BJ (cell line): ENCODE data around the gene REELD1. TPM values are rescaled to one million over a fixed set of nuclear protein-coding genes. Genes with fewer than 3 reads are reported as not detected.

Experiments used
- CTCF ChIA-PET: fragments of 350-600 bp; formaldehyde crosslinking; extraction: SDS; loops from one replicate; lab custom pipeline; 2021; ENCODE audit warnings: antibody characterized with exemption, inconsistent platforms; lab: Yijun Ruan, JAX
- POLR2A ChIA-PET: fragments of 300-600 bp; sonication (Branson Sonifier 250); formaldehyde crosslinking; extraction: SDS; loops from one replicate; lab custom pipeline; 2021; ENCODE audit warnings: antibody characterized with exemption; lab: Charles Lee
- DNase-seq: peaks from one replicate; pipeline ENCODE4 v3.0.0-alpha.2; 2011; ENCODE audit warnings: low read depth
- H3K27me3 ChIP-seq: 2 replicates; pipeline ENCODE4 v1.6.0; 2011; ENCODE audit warnings: low read length; ENCODE audit not compliant: control insufficient read depth, insufficient read depth
- H3K36me3 ChIP-seq: 2 replicates; pipeline ENCODE4 v1.5.1; 2011; ENCODE audit warnings: low read length; ENCODE audit not compliant: control insufficient read depth, insufficient read depth
- H3K4me3 ChIP-seq: 2 replicates; pipeline ENCODE4 v1.5.1; 2011; ENCODE audit warnings: low read depth, mild to moderate bottlenecking, control low read depth, low read length
- polyA plus RNA-seq: library from polyadenylated mRNA; depleted of rRNA; stranded (reverse); fragments of >200 nt; gene quantifications from 2 replicates; pipeline ENCODE4 v1.2.3, GENCODE V29; 2011
- TF ChIP-seq, protein P1 (sequence below): IDR thresholded peaks from 2 replicates; pipeline ENCODE4 v1.5.1; 2011; ENCODE audit warnings: low read depth, mild to moderate bottlenecking, control low read depth, inconsistent platforms, low read length, moderate library complexity; ENCODE audit not compliant: insufficient read depth

REELD1 gene
- polyA plus RNA-seq, 1 experiment = not detected

DNA sequence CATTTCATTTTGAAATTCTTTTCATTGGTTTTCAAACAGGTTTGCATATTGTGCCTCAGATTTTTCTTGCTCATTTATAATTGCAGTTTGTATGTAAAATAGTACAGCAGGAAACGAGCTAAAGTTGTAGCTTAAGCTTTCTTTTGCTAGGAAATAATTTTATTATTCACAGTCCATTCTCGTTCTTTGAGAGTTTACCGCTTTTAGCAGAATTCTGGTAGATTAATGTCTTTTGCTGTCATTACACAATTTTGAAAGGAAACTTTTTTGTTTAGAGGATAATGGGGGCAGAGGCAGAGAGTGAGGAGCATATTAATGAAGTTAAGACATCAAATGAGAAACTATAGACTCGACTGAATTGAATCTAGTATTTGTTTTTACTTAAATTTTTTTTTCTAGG is 28.3 kb upstream of the REELD1 start:
- POLR2A ChIA-PET = no interaction called here

DNA sequence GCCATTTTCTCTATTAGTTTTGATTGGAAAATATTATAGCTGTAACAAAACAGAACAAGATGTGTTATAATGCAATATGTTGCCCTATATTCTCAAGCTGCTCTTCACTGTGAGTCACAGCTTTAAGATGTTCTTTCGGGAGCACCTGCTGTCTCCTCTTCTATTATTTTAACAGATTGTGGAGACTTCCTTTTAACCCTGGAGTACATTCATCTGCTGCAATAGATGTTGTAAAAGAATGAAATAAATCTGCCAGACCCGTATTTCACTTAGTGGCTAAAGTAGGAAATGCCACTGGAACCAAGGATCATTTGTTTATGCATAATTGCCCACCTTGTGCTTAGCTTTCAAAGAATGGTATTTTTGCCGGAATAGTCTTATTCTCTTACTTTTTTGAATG is 27.7 kb upstream of the REELD1 start:
- TF ChIP-seq, protein P1, sequence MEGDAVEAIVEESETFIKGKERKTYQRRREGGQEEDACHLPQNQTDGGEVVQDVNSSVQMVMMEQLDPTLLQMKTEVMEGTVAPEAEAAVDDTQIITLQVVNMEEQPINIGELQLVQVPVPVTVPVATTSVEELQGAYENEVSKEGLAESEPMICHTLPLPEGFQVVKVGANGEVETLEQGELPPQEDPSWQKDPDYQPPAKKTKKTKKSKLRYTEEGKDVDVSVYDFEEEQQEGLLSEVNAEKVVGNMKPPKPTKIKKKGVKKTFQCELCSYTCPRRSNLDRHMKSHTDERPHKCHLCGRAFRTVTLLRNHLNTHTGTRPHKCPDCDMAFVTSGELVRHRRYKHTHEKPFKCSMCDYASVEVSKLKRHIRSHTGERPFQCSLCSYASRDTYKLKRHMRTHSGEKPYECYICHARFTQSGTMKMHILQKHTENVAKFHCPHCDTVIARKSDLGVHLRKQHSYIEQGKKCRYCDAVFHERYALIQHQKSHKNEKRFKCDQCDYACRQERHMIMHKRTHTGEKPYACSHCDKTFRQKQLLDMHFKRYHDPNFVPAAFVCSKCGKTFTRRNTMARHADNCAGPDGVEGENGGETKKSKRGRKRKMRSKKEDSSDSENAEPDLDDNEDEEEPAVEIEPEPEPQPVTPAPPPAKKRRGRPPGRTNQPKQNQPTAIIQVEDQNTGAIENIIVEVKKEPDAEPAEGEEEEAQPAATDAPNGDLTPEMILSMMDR = no peak
- no peak for DNase-seq
- POLR2A ChIA-PET = no interaction called here
- CTCF ChIA-PET = interaction anchor here (0.9 kb wide), 1 partner anchor 9 kb away, joined by 3 read pairs; no protein-coding TSS in a partner anchor
- no peaks in the 10 kb centered on the region for H3K27me3 ChIP-seq
- H3K36me3 ChIP-seq = peaks cover 7% of the 10 kb centered on the region
- H3K4me3 ChIP-seq = no peak overlapping the region

More for the DNA sequence above, 28.3 kb upstream of the REELD1 start:
- Histone ChIP-seq H3K36me3 (peaks cover 7% of the 10 kb centered on the region), H3K4me3 (no peak overlapping the region), H3K27me3 (no peaks in the 10 kb centered on the region)
- no peak for DNase-seq
- CTCF ChIA-PET = interaction anchor here (0.9 kb wide), 1 partner anchor 9 kb away, joined by 3 read pairs; no protein-coding TSS in a partner anchor
- TF ChIP-seq, protein P1 = no peak

DNA sequence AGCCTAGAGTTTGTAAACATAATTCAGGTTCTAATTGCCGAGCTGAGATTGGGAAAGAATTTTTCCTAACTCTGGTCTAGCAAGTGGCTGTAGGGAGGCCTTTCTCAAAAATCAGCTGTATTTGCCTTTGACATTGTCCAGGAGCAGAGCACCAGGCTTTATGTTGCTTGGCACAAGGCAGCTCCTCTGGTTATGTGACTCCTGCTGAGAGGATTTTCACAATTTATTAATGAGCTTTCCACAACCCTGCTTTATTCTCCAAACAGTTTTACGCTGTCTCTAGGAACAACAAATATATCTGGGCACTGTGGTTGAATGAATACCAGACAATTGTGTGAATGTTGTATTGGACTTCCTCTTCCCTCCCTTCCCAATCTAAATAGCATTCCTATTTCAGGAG is 23.9 kb upstream of the REELD1 start:
- POLR2A ChIA-PET = no interaction called here
- no peaks in the 10 kb centered on the region for H3K27me3 ChIP-seq
- DNase-seq = no peak
- CTCF ChIA-PET = no interaction called here
- peaks cover 4% of the 10 kb centered on the region for H3K36me3 ChIP-seq
- TF ChIP-seq, protein P1 = no peak
- H3K4me3 ChIP-seq = no peak overlapping the region

DNA sequence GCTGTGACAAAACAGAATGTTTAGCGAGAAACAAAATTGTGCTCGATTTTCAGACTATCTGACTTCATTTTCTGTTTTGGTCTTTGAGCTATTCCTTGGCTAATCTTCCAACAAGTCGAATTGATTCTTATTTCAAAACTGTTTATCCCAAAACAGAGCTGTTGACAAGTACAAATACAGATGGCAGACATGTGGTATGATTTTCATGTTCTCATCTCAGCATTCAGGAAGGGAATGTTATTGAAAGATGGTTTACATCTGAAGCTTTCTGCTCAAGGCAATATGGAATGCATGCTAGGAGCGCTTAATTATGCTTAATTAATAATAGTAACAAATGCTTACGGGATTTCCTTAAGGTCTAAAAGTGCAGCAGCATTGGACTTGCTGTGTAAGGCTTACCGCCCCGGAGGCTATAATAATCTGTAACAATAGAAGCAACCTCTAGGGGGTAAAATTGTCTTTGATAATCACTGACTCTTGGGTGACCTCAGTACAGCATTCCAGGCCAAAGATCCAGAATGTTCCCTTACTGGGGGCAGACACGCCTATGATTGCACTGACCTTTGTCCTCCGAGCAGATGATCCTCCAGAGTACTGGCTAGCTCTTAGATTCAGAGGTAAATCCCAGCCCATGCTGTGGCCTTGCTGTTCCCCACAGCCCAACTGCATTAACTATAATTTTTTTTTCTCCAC is 22.4 kb upstream of the REELD1 start:
- ChIA-PET CTCF (interaction anchor here (0.5 to 1.7 kb wide), 2 partner anchors 11 to 889 kb away, joined by 3 to 7 read pairs; no protein-coding TSS in a partner anchor), POLR2A (no interaction called here)
- Histone ChIP-seq H3K36me3 (peaks cover 4% of the 10 kb centered on the region), H3K27me3 (no peaks in the 10 kb centered on the region), H3K4me3 (no peak overlapping the region)
- TF ChIP-seq, protein P1 = no peak
- no peak for DNase-seq

DNA sequence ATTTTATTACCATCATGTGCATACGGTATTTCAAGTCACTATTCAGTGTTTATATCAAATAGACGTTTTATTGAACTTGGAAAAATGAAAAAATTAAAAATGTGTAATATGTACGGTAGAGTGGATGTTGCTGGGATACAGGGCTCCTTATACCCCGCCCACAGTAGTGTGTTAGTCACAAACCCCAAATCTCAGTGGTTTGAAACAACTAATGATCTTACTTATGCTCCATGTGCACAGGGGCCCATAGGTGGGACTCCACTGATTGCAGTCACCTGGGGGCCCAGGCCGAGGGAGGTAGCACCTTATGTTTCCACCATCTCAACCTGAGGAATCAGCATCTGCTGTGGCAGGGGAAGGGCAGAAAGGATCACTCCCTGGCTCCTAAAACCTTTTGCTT is 20.7 kb upstream of the REELD1 start:
- no peak for DNase-seq
- H3K27me3 ChIP-seq = no peaks in the 10 kb centered on the region
- TF ChIP-seq, protein P1 = no peak
- ChIA-PET POLR2A (no interaction called here), CTCF (no interaction called here)
- H3K4me3 ChIP-seq = no peak overlapping the region
- H3K36me3 ChIP-seq = 0 out of 2 replicates have a peak, but pooled peaks cover 2% of the 10 kb centered on the region
